Mucosa of stomach (tissue), 1 donor: ENCODE results near the gene KCNQ1OT1.

Source experiments
- H3K27me3 ChIP-seq: one replicate; pipeline ENCODE4 v1.7.0; 2013; ENCODE audit warnings: mild to moderate bottlenecking, low read length; ENCODE audit not compliant: control insufficient read depth, insufficient read depth
- H3K36me3 ChIP-seq: one replicate; pipeline ENCODE4 v1.7.0; 2013; ENCODE audit warnings: low read length; ENCODE audit not compliant: control insufficient read depth, insufficient read depth
- H3K4me1 ChIP-seq: one replicate; pipeline ENCODE4 v1.7.0; 2013; ENCODE audit warnings: mild to moderate bottlenecking, low read length; ENCODE audit not compliant: control insufficient read depth, insufficient read depth
- H3K4me3 ChIP-seq: one replicate; pipeline ENCODE4 v1.7.0; 2013; ENCODE audit warnings: low read length
- H3K9ac ChIP-seq: one replicate; pipeline ENCODE4 v1.7.0; 2013; ENCODE audit warnings: mild to moderate bottlenecking, low read length, moderate library complexity
- H3K9me3 ChIP-seq: one replicate; pipeline ENCODE4 v1.7.0; 2013; ENCODE audit warnings: mild to moderate bottlenecking, low read length, moderate library complexity; ENCODE audit not compliant: control insufficient read depth
- donor health status: Pancreatic carcinoma.

The KCNQ1OT1 gene

GRCh38 chr11:2724653-2725367 lies 25.0 kb upstream of the KCNQ1OT1 start:
- Histone ChIP-seq H3K4me1 (peaks cover 16% of the 10 kb centered on the region), H3K27me3 (peaks cover 9% of the 10 kb centered on the region), H3K9me3 (no peaks in the 10 kb centered on the region), H3K36me3 (no peaks in the 10 kb centered on the region), H3K9ac (no peak overlapping the region), H3K4me3 (no peak overlapping the region)

DNA sequence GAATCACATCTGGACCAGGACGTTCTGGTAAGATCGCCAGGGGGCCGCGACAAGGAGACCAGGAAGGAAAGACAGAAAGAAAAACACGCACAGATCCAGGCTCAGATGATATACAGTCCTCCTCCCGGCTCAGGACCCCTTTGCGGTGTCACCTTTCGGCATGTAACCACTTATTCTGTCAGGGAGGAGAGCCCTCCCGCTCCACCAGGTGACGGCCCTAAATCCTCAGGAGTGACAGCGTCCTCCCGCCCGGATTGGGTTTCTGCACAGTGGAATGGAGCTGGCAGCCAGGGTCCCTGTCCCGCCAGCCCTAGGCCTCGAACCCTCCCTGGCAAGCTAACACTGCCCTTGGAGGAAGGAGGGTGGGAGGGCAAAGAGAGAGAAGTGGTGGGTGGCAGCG lies 24.3 kb upstream of the KCNQ1OT1 start:
- H3K36me3 ChIP-seq: no peaks in the 10 kb centered on the region
- no peaks in the 10 kb centered on the region for H3K9me3 ChIP-seq
- H3K27me3 ChIP-seq: peaks cover 9% of the 10 kb centered on the region
- peaks cover 15% of the 10 kb centered on the region for H3K4me1 ChIP-seq
- no peak overlapping the region for H3K4me3 ChIP-seq
- no peak overlapping the region for H3K9ac ChIP-seq

- H3K9me3 ChIP-seq: no peaks in the 10 kb centered on the region
- H3K27me3 ChIP-seq: peaks cover 1% of the 10 kb centered on the region
- no peaks in the 10 kb centered on the region for H3K36me3 ChIP-seq
- peaks cover 10% of the 10 kb centered on the region for H3K4me1 ChIP-seq
- H3K4me3 ChIP-seq: no peak overlapping the region
- H3K9ac ChIP-seq: no peak overlapping the region
Observed at GRCh38 chr11:2722955-2723354, 23.2 kb upstream of the KCNQ1OT1 start.

DNA sequence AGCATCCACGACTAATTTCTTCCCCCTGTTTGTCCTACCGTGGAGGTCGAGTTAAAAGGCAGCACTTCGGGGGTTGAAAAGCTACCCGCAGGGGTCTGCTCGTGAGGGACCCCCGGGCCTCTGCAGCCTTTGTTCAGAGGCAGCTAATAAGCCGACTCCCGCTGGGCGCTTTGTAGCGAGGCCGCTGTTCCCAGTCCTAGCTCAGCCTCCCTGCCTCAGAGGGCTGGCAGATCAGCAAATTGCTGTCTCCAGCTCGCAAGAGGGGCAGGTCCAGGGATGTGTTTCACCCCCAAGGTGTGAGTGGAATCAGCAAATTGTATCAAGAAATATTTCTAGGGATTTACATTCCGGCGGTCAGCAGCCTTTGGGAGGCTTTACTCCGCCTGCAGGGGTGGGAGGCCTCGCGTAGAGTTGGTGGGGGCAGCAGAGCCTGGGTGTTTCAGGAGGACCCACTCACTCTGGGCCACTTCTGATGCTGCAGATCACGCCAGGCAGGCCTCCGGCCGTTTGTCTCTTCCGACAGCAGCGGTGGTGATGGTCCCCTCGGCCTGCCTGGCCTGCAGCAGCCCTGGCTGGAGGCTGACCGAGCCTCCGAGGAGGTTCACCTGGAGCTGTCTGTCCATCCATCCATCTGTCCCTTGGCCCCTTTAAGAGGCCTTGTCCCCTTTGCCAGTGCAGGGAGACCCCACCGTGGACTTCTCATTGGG lies 21.6 kb upstream of the KCNQ1OT1 start:
- Histone ChIP-seq H3K9ac (no peak overlapping the region), H3K4me3 (no peak overlapping the region), H3K4me1 (peaks cover 10% of the 10 kb centered on the region), H3K27me3 (no peaks in the 10 kb centered on the region), H3K36me3 (no peaks in the 10 kb centered on the region), H3K9me3 (no peaks in the 10 kb centered on the region)

GRCh38 chr11:2719831-2720590 lies 20.2 kb upstream of the KCNQ1OT1 start:
- Histone ChIP-seq H3K9me3 (no peaks in the 10 kb centered on the region), H3K4me1 (no peaks in the 10 kb centered on the region), H3K4me3 (no peak overlapping the region), H3K9ac (no peak overlapping the region), H3K36me3 (no peaks in the 10 kb centered on the region), H3K27me3 (no peaks in the 10 kb centered on the region)

DNA sequence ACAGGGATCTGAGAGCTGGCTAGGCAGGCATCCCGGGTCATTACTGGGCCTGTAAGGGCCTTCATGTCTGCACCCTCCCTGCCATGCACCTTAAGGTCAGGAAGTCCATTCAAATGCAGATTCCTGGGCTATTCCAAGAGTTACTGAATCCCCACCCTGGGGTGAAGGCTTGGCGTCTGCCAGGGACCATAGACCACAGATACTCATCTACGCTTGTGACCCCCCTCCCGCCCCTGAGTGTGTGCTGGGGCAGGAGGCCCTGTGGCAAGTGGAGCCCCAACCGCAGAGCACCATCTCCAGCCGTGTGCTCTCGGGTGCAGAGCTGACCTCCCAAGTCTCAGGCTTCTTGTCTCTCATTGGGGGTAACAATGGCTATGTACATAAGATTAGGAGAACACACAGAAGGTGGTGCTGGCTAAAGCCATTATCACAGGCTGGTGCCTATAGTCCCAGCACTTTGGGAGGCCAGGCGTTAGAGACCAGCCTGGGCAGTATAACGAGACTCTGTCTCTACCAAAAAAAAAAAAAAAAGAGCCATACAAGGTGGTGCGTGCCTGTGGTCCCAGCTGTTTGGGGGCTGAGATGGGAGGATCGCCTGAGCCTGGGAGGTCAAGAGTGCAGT lies 19.1 kb upstream of the KCNQ1OT1 start:
- no peaks in the 10 kb centered on the region for H3K27me3 ChIP-seq
- no peaks in the 10 kb centered on the region for H3K4me1 ChIP-seq
- H3K9me3 ChIP-seq: no peaks in the 10 kb centered on the region
- no peak overlapping the region for H3K9ac ChIP-seq
- no peaks in the 10 kb centered on the region for H3K36me3 ChIP-seq
- no peak overlapping the region for H3K4me3 ChIP-seq

DNA sequence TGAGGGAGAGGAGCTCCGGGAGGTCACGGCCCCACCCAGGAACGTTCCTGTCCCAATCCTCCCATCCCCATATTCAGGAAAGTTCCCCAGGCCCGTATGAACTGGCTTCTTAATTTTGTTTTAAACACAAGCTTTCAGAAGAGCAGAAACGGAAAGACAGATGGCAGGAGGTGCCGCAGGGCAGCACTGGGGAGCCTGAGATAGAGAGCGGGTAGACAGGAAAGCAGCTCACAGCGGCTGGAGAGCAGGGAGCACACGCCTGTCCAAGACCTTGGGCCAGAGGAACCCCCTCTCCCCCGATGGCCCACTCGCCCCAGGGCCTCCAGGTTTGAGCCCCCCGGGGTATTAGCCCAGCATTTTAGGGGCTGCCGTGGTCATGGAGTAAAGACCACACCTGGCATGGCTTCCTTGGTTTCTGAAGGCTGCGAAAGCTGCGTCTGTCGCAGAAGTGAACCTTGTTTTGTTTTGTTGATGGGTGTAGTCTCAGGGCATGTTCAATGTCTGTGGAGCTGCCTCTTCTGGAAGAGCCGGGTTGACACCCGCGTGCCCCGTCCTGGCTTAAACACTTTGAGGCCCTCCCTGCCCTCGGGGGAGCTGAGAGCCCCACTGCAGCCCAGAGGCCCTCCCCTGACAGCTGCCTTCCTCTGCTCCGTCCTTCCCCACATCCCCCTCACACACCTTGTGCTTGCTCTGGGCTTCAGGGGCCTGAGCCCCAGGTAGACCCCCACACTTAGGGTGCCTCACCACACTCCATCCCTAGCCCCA lies 17.9 kb upstream of the KCNQ1OT1 start:
- H3K9ac ChIP-seq: no peak overlapping the region

DNA sequence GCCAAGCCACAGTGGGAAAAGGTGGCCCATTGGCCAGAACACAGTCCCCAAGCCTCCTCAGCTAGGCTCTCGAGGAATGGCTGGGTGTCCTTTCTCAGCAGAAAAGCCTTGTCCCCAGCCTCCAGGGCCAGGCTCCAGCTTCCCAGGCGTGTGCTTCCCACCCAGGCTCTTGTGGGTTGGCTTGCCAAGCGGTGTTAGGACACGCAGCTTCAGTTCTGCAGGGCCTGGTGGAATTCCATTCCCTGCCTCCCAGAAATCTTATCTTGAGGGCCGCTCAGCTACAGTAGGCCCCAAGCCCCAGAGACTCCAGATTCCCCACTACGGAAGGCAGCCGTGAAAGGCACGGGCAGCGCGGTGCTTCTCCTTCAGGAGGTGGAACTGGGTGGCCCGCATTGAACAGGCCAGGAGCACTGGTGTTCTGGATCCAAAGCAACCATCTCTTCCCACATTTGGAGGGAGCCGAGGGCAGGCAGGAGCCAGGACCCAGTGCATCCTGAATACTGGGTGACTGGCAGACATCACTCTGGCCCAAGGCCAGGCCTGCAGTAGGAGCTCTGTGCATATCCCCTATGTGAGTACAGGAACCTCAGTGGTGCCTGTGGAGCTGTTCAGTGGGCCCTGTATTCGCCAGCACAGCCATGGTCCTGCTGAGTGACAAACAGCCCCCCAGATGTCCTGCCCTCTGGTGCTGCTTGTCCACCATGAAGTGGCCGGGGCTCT lies 16.7 kb upstream of the KCNQ1OT1 start:
- Histone ChIP-seq H3K36me3 (no peaks in the 10 kb centered on the region), H3K9ac (no peak overlapping the region), H3K4me3 (no peak overlapping the region), H3K27me3 (no peaks in the 10 kb centered on the region), H3K9me3 (no peaks in the 10 kb centered on the region), H3K4me1 (no peaks in the 10 kb centered on the region)

More for the DNA sequence above, 17.9 kb upstream of the KCNQ1OT1 start:
- no peaks in the 10 kb centered on the region for H3K27me3 ChIP-seq
- no peaks in the 10 kb centered on the region for H3K36me3 ChIP-seq
- no peak overlapping the region for H3K4me3 ChIP-seq
- no peaks in the 10 kb centered on the region for H3K4me1 ChIP-seq
- H3K9me3 ChIP-seq: no peaks in the 10 kb centered on the region

DNA sequence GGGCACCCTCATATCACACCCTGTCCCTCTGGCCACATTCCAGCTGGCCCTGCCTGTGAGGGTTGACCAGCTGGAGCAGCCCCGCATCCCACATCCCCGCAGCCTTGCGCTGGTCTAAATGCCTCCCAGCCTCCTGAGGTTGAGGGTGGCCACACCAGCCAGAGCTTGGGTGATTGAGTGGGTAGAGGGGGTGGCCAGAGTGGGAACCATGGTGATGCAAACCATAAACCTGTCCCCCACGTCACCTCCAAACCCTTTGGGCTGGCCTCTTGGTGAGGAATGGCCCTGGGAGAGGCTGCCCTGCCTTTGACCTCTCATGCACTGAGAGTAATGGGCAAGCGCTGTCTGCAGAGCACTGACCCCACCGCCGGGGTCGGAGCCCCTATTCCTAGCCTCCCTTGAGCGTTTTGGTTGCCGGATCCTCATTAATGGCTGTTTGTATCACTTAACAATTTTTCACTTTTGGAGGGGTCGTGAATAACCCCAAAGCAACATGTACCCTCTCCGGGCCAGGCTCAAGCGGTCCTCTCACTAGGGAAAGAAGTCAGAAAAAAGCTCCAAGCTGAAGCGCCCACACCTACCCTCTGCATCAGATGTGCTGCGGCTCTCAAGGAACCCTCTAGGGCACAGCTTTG lies 16.0 kb upstream of the KCNQ1OT1 start:
- Histone ChIP-seq H3K9me3 (no peaks in the 10 kb centered on the region), H3K36me3 (no peaks in the 10 kb centered on the region), H3K9ac (no peak overlapping the region), H3K4me1 (no peaks in the 10 kb centered on the region), H3K4me3 (no peak overlapping the region), H3K27me3 (no peaks in the 10 kb centered on the region)

GRCh38 chr11:2714871-2715270 lies 15.1 kb upstream of the KCNQ1OT1 start:
- Histone ChIP-seq H3K4me1 (no peaks in the 10 kb centered on the region), H3K27me3 (no peaks in the 10 kb centered on the region)

GRCh38 chr11:2714463-2714800 lies 14.6 kb upstream of the KCNQ1OT1 start:
- Histone ChIP-seq H3K4me3 (no peak overlapping the region), H3K9ac (no peak overlapping the region), H3K9me3 (no peaks in the 10 kb centered on the region), H3K36me3 (no peaks in the 10 kb centered on the region), H3K4me1 (no peaks in the 10 kb centered on the region), H3K27me3 (no peaks in the 10 kb centered on the region)

More at GRCh38 chr11:2714871-2715270, 15.1 kb upstream of the KCNQ1OT1 start:
- Histone ChIP-seq H3K4me3 (no peak overlapping the region), H3K36me3 (no peaks in the 10 kb centered on the region), H3K9ac (no peak overlapping the region), H3K9me3 (no peaks in the 10 kb centered on the region)
